Gastrocnemius medialis (tissue), 4 donors: Measurements from ENCODE around the gene SPDYC. TPM values are rescaled to one million over a fixed set of nuclear protein-coding genes. Genes with fewer than 3 reads are reported as not detected.

Source experiments
- ATAC-seq, 2 donors: fragments of 150-250 bp; one replicate each; pipeline ENCODE4 v1.9.1; 2016
- DNase-seq, 2 donors: peaks; one replicate each; pipeline ENCODE4 v3.0.0-alpha.2; 2019
- H3K27ac ChIP-seq, 4 donors: fragments of 200-600 bp; sonication (generic); 1 replicate in 1 of 4; 2 replicates in 3 of 4; pipeline ENCODE4 v1.5.1; 2016 to 2018; ENCODE audit warnings: mild to moderate bottlenecking in 2 of 4, moderate library complexity in 1 of 4
- H3K27me3 ChIP-seq, 3 donors: fragments of 200-600 bp; sonication (generic) in 2 of 3; 1 replicate in 1 of 3; 2 replicates in 2 of 3; pipeline versions ENCODE4 v1.5.1 to v1.6.0; 2016 to 2019; ENCODE audit warnings: mild to moderate bottlenecking in 1 of 3, moderate library complexity in 1 of 3
- H3K36me3 ChIP-seq, 2 donors: fragments of 200-600 bp; sonication (generic) in 1 of 2; one replicate each; pipeline ENCODE4 v1.5.1; 2017 to 2018
- H3K4me1 ChIP-seq, 2 donors: fragments of 200-600 bp; sonication (generic) in 1 of 2; one replicate each; pipeline ENCODE4 v1.5.1; 2016 to 2017; ENCODE audit warnings: mild to moderate bottlenecking in 2 of 2
- H3K4me3 ChIP-seq, 4 donors: fragments of 200-600 bp; sonication (generic) in 3 of 4; 1 replicate in 1 of 4; 2 replicates in 3 of 4; pipeline ENCODE4 v1.5.1; 2016 to 2019; ENCODE audit warnings: mild to moderate bottlenecking in 2 of 4
- H3K9me3 ChIP-seq, 3 donors: fragments of 200-600 bp; sonication (generic) in 2 of 3; 1 replicate in 1 of 3; 2 replicates in 2 of 3; pipeline ENCODE4 v1.5.1; 2016 to 2019
- POLR2A ChIP-seq, 2 donors: fragments of 450-650 bp; IDR thresholded peaks; one replicate each; pipeline ENCODE4 v1.6.1; 2017; ENCODE audit warnings: antibody characterized with exemption in 2 of 2, mild to moderate bottlenecking in 2 of 2, moderate library complexity in 2 of 2
- in situ Hi-C, 4 donors: fragments of 200-750 bp; cut with MboI; loops; one replicate each; pipeline versions ENCODE4 v1.15.0 to v1.8.0; 2017; ENCODE audit warnings: low sequenced_read_pairs in 4 of 4
- intact Hi-C: fragments of 100-400 bp; cut with DNase I; formaldehyde crosslinking; loops from one replicate; pipeline ENCODE4 v1.15.1; 2023; ENCODE audit warnings: low total_unique reads
- total RNA-seq, 4 donors: library from RNA; depleted of rRNA; stranded (reverse); fragments of >200 nt; gene quantifications; one replicate each; pipeline versions ENCODE4 v1.1.0 to v1.2.3, GENCODE V29; 2016
- TF ChIP-seq, protein P1 (sequence below), 5 experiments: fragments of 450-650 bp in 3 of 5; fragments of 200-600 bp in 2 of 5; sonication (generic) in 2 of 5; IDR thresholded peaks in 4 of 5; conservative IDR thresholded peaks in 1 of 5; 1 replicate in 4 of 5; 2 replicates in 1 of 5; pipeline ENCODE4 v1.5.1; 2016 to 2019; ENCODE audit warnings: antibody characterized with exemption in 5 of 5, mild to moderate bottlenecking in 3 of 5, moderate library complexity in 3 of 5

Gene SPDYC
- total RNA-seq, 4 donors from 2014 or later, result not detected

DNA sequence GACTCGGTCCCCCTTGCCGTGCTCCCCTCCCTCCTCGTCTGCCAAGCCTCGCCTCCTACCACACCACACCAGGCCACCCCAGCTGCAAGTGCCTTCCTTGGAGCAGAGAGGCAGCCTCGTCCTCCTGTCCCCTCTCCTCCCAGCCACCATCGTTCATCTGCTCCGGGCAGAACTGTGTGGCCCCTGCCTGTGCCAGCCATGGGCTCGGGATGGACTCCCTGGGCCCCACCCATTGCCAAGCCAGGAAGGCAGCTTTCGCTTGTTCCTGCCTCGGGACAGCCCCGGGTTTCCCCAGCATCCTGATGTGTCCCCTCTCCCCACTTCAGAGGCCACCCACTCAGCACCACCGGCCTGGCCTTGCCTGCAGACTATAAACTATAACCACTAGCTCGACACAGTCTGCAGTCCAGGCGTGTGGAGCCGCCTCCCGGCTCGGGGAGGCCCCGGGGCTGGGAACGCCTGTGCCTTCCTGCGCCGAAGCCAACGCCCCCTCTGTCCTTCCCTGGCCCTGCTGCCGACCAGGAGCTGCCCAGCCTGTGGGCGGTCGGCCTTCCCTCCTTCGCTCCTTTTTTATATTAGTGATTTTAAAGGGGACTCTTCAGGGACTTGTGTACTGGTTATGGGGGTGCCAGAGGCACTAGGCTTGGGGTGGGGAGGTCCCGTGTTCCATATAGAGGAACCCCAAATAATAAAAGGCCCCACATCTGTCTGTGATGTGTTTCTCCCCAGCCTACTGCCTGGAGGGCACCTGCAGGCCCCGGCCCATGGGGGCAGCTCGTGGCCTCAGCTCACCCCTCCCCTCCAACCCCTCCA is 41.5 kb downstream of the SPDYC start:
- no peaks in the 10 kb centered on the region for H3K9me3 ChIP-seq
- H3K27ac ChIP-seq, result no peak overlapping the region
- no peak for DNase-seq
- no peaks in the 10 kb centered on the region for H3K27me3 ChIP-seq
- H3K4me3 ChIP-seq, result no peak overlapping the region
- no peak for TF ChIP-seq POLR2A (IDR thresholded peaks at IDR 0.05)
- TF ChIP-seq, protein P1, sequence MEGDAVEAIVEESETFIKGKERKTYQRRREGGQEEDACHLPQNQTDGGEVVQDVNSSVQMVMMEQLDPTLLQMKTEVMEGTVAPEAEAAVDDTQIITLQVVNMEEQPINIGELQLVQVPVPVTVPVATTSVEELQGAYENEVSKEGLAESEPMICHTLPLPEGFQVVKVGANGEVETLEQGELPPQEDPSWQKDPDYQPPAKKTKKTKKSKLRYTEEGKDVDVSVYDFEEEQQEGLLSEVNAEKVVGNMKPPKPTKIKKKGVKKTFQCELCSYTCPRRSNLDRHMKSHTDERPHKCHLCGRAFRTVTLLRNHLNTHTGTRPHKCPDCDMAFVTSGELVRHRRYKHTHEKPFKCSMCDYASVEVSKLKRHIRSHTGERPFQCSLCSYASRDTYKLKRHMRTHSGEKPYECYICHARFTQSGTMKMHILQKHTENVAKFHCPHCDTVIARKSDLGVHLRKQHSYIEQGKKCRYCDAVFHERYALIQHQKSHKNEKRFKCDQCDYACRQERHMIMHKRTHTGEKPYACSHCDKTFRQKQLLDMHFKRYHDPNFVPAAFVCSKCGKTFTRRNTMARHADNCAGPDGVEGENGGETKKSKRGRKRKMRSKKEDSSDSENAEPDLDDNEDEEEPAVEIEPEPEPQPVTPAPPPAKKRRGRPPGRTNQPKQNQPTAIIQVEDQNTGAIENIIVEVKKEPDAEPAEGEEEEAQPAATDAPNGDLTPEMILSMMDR (IDR thresholded peaks at IDR 0.05 in 4 of 5, conservative IDR thresholded peaks at IDR 0.05 in 1 of 5), result no peak
- intact Hi-C loops (no loop called here), in situ Hi-C loops (no loop called here)
- no peaks in the 10 kb centered on the region for H3K4me1 ChIP-seq
- ATAC-seq, result no peak
- peaks cover 0 to 52% of the 10 kb centered on the region in 2 donors for H3K36me3 ChIP-seq

DNA sequence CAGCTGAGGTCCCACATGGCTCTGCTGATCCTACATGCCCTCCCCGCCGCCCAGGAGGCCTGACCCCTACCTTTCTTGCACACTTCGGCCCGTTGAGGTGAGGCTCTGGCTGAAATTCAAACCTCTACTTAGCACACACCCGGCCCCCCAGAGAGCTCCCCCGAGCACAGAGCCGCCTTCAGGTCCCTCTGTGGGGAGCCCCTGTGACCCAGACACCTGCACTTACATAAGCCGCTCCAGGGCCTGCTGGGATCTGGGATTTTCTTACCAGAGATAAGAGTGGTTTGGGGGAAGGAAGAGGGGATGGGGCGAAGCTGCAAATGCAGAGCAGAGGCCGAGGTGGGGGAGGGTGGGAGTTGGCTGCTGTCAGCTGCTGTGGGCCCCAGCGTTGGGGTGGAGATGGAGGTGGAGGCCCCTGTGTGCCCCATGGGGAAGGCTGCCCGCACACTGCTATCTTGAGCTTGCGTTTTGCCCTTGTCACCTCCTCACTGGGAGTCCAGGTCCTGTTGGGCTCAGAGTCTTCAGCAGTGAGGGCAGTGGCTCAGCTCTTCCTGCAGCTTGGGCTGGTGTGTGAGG is 42.3 kb downstream of the SPDYC start:
- Histone ChIP-seq H3K4me3 (no peak overlapping the region), H3K9me3 (no peaks in the 10 kb centered on the region), H3K36me3 (peaks cover 0 to 46% of the 10 kb centered on the region in 2 donors), H3K27me3 (no peaks in the 10 kb centered on the region), H3K4me1 (no peaks in the 10 kb centered on the region), H3K27ac (no peak overlapping the region)
- ATAC-seq, result no peak
- TF ChIP-seq, protein P1 (IDR thresholded peaks at IDR 0.05 in 4 of 5, conservative IDR thresholded peaks at IDR 0.05 in 1 of 5), result no peak
- TF ChIP-seq POLR2A (IDR thresholded peaks at IDR 0.05), result no peak
- intact Hi-C loops (no loop called here), in situ Hi-C loops (no loop called here)
- no peak for DNase-seq

DNA sequence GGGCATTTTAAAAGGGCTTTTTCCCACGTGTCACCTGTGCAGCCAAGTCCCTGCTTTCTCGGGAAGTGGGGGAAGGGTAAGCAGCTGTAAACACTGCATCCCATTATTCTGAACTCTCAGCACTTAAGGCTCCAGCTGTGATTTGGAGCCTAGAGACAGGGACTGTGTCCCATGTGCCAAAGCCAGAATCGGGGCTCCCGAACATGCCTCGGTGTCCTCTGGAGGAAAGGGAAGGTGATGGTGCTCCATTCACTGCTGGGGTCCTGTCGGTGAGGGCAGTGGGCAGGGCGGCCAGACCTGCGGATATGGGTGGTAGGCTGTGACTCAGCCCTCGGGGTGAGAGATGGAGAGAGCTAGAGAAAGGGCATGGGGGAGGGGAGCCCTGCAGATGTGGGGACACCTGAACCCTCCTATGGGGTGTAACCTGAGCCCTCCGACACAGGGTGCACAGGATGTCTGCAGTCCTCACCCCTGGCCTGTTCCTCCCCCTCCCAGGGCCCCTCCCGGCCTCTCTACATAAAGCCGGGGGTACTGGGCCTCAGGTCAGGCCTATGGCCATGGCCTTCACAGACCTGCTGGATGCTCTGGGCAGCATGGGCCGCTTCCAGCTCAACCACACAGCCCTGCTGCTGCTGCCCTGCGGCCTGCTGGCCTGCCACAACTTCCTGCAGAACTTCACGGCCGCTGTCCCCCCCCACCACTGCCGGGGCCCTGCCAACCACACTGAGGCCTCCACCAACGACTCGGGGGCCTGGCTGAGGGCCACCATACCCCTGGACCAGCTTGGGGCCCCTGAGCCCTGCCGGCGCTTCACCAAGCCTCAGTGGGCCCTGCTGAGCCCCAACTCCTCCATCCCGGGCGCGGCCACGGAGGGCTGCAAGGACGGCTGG is 43.5 kb downstream of the SPDYC start:
- TF ChIP-seq, protein P1 (IDR thresholded peaks at IDR 0.05 in 4 of 5, conservative IDR thresholded peaks at IDR 0.05 in 1 of 5), result no peak
- TF ChIP-seq POLR2A (IDR thresholded peaks at IDR 0.05), result no peak
- in situ Hi-C loops, result no loop called here
- intact Hi-C loops, result no loop called here
- H3K4me3 ChIP-seq, result no peak overlapping the region
- DNase-seq (no peak), ATAC-seq (no peak)
- H3K27ac ChIP-seq, result no peak overlapping the region
- H3K27me3 ChIP-seq, result no peaks in the 10 kb centered on the region
- H3K4me1 ChIP-seq, result no peaks in the 10 kb centered on the region
- H3K9me3 ChIP-seq, result no peaks in the 10 kb centered on the region
- H3K36me3 ChIP-seq, result peaks cover 0 to 34% of the 10 kb centered on the region in 2 donors

DNA sequence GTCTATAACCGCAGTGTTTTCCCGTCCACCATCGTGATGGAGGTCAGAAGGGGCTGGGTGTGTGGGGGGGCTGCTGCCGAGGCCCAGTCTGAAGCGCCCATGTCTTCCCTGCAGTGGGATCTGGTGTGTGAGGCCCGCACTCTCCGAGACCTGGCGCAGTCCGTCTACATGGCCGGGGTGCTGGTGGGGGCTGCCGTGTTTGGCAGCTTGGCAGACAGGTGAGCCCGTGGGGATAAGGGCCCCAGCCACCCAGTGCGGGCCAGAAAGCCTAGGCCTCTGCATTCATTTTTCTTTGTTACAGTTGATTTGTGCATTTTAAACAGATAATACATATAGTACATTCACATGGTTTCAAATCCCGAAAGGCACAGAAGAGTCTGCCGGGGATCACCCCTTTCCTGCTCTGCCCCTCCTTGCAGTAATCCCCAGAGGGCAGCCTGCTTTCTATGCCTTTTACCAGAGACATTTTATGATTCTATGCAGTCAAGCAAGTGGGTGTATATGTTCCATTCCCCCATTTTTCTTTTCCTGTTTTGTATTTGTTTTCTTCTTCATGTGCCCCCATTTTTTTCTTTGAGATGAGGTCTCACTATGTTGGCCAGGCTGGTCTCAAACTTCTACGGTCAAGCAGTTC is 44.3 kb downstream of the SPDYC start:
- no peaks in the 10 kb centered on the region for H3K9me3 ChIP-seq
- no peak overlapping the region for H3K4me3 ChIP-seq
- ATAC-seq (no peak), DNase-seq (no peak)
- TF ChIP-seq, protein P1 (IDR thresholded peaks at IDR 0.05 in 4 of 5, conservative IDR thresholded peaks at IDR 0.05 in 1 of 5), result no peak
- no peak for TF ChIP-seq POLR2A (IDR thresholded peaks at IDR 0.05)
- H3K4me1 ChIP-seq, result no peaks in the 10 kb centered on the region
- H3K27me3 ChIP-seq, result no peaks in the 10 kb centered on the region
- in situ Hi-C loops, result no loop called here
- H3K36me3 ChIP-seq, result peaks cover 0 to 26% of the 10 kb centered on the region in 2 donors
- no peak overlapping the region for H3K27ac ChIP-seq
- intact Hi-C loops, result no loop called here
